ENCODE data around the gene SIGLEC12. TPM values are rescaled to one million over a fixed set of nuclear protein-coding genes. Genes with fewer than 3 reads are reported as not detected.

The SIGLEC12 gene
- total RNA-seq, 1 donor from 2014 or later, result not detected

- no peak for TF ChIP-seq CTCF (IDR thresholded peaks at IDR 0.05)
- no peaks in the 10 kb centered on the region for H3K4me1 Mint-ChIP-seq (ENCODE audit: unreplicated experiment)
- DNase-seq (ENCODE audit: extremely low spot score, unreplicated experiment), result peak; percentile 10
- peaks cover 27% of the 10 kb centered on the region for H3K9me3 Mint-ChIP-seq (ENCODE audit: unreplicated experiment)
- H3K36me3 Mint-ChIP-seq (ENCODE audit: unreplicated experiment), result no peaks in the 10 kb centered on the region
- no peak overlapping the region for H3K4me3 Mint-ChIP-seq (ENCODE audit: unreplicated experiment)
- H3K27me3 Mint-ChIP-seq (ENCODE audit: unreplicated experiment), result no peaks in the 10 kb centered on the region
- H3K27ac Mint-ChIP-seq (ENCODE audit: unreplicated experiment), result no peak overlapping the region
Observed at GRCh38 chr19:51493776-51494175, 7.8 kb downstream of the SIGLEC12 start.

- H3K9me3 Mint-ChIP-seq (ENCODE audit: unreplicated experiment), result peaks cover 30% of the 10 kb centered on the region
- DNase-seq (ENCODE audit: extremely low spot score, unreplicated experiment), result peak; percentile 56
- no peaks in the 10 kb centered on the region for H3K4me1 Mint-ChIP-seq (ENCODE audit: unreplicated experiment)
- no peak overlapping the region for H3K4me3 Mint-ChIP-seq (ENCODE audit: unreplicated experiment)
- H3K27ac Mint-ChIP-seq (ENCODE audit: unreplicated experiment), result no peak overlapping the region
- H3K27me3 Mint-ChIP-seq (ENCODE audit: unreplicated experiment), result no peaks in the 10 kb centered on the region
- H3K36me3 Mint-ChIP-seq (ENCODE audit: unreplicated experiment), result no peaks in the 10 kb centered on the region
- no peak for TF ChIP-seq CTCF (IDR thresholded peaks at IDR 0.05)
Observed at GRCh38 chr19:51491586-51491985, 10.0 kb downstream of the SIGLEC12 start.

- TF ChIP-seq CTCF (IDR thresholded peaks at IDR 0.05), result no peak
- H3K27me3 Mint-ChIP-seq (ENCODE audit: unreplicated experiment), result no peaks in the 10 kb centered on the region
- peaks cover 37% of the 10 kb centered on the region for H3K9me3 Mint-ChIP-seq (ENCODE audit: unreplicated experiment)
- no peak overlapping the region for H3K4me3 Mint-ChIP-seq (ENCODE audit: unreplicated experiment)
- DNase-seq (ENCODE audit: extremely low spot score, unreplicated experiment), result peak; percentile 67
- H3K27ac Mint-ChIP-seq (ENCODE audit: unreplicated experiment), result no peak overlapping the region
- no peaks in the 10 kb centered on the region for H3K4me1 Mint-ChIP-seq (ENCODE audit: unreplicated experiment)
- no peaks in the 10 kb centered on the region for H3K36me3 Mint-ChIP-seq (ENCODE audit: unreplicated experiment)
Observed at GRCh38 chr19:51490676-51491075, 10.9 kb downstream of the SIGLEC12 start.

GRCh38 chr19:51489113-51489512, 12.5 kb downstream of the SIGLEC12 start:
- H3K27me3 Mint-ChIP-seq (ENCODE audit: unreplicated experiment), result no peaks in the 10 kb centered on the region

GRCh38 chr19:51488491-51488890, 13.1 kb downstream of the SIGLEC12 start:
- Mint-ChIP-seq H3K36me3 (ENCODE audit: unreplicated experiment) (no peaks in the 10 kb centered on the region), H3K27me3 (ENCODE audit: unreplicated experiment) (no peaks in the 10 kb centered on the region), H3K9me3 (ENCODE audit: unreplicated experiment) (peaks cover 43% of the 10 kb centered on the region), H3K4me1 (ENCODE audit: unreplicated experiment) (no peaks in the 10 kb centered on the region), H3K4me3 (ENCODE audit: unreplicated experiment) (no peak overlapping the region), H3K27ac (ENCODE audit: unreplicated experiment) (no peak overlapping the region)
- peak; percentile 63 for DNase-seq (ENCODE audit: extremely low spot score, unreplicated experiment)
- TF ChIP-seq CTCF (IDR thresholded peaks at IDR 0.05), result no peak

More at GRCh38 chr19:51489113-51489512, 12.5 kb downstream of the SIGLEC12 start:
- Mint-ChIP-seq H3K36me3 (ENCODE audit: unreplicated experiment) (no peaks in the 10 kb centered on the region), H3K4me3 (ENCODE audit: unreplicated experiment) (no peak overlapping the region), H3K4me1 (ENCODE audit: unreplicated experiment) (no peaks in the 10 kb centered on the region), H3K9me3 (ENCODE audit: unreplicated experiment) (peaks cover 46% of the 10 kb centered on the region), H3K27ac (ENCODE audit: unreplicated experiment) (no peak overlapping the region)
- peak; percentile 15 for DNase-seq (ENCODE audit: extremely low spot score, unreplicated experiment)
- TF ChIP-seq CTCF (IDR thresholded peaks at IDR 0.05), result no peak
